ACC112 (cell line): ENCODE data around the gene CPNE4.

Experiments
- H2AFZ ChIP-seq: fragments of 200-600 bp; sonication (generic); one replicate; pipeline ENCODE4 v1.6.0; 2017; ENCODE audit warnings: antibody characterized with exemption, low read length; ENCODE audit not compliant: unreplicated experiment
- H3K27ac ChIP-seq: fragments of 200-600 bp; sonication (generic); 2 replicates; pipeline ENCODE4 v1.5.1; 2014; ENCODE audit warnings: low read depth, mild to moderate bottlenecking, antibody characterized with exemption, low read length, moderate library complexity
- H3K27me3 ChIP-seq: fragments of 200-600 bp; sonication (generic); 2 replicates; pipeline ENCODE4 v1.6.1; 2014; ENCODE audit warnings: mild to moderate bottlenecking, antibody characterized with exemption, low read length, moderate library complexity, mixed read lengths; ENCODE audit not compliant: insufficient read depth
- H3K36me3 ChIP-seq: fragments of 200-600 bp; sonication (generic); 2 replicates; pipeline ENCODE4 v1.6.1; 2016; ENCODE audit warnings: mild to moderate bottlenecking, antibody characterized with exemption, low read length, moderate library complexity, mixed read lengths; ENCODE audit not compliant: insufficient read depth
- H3K4me1 ChIP-seq: fragments of 200-600 bp; sonication (generic); one replicate; pipeline ENCODE4 v1.6.1; 2016; ENCODE audit warnings: low read length, mixed read lengths; ENCODE audit not compliant: insufficient read depth, unreplicated experiment, control insufficient read depth
- H3K4me3 ChIP-seq: fragments of 200-600 bp; sonication (generic); 2 replicates; pipeline ENCODE4 v1.5.1; 2014; ENCODE audit warnings: mild to moderate bottlenecking, low read depth, low read length
- H3K79me2 ChIP-seq: fragments of 200-600 bp; sonication (generic); one replicate; pipeline ENCODE4 v1.6.0; 2016; ENCODE audit warnings: low read length; ENCODE audit not compliant: control insufficient read depth, unreplicated experiment, insufficient read depth

CPNE4 gene

GRCh38 chr3:132016061-132017041 is 18.5 kb downstream of the CPNE4 start:
- Histone ChIP-seq H2AFZ (no peak overlapping the region), H3K4me3 (no peak overlapping the region), H3K79me2 (no peaks in the 10 kb centered on the region), H3K36me3 (no peaks in the 10 kb centered on the region), H3K27ac (no peak overlapping the region), H3K27me3 (peaks cover 68% of the 10 kb centered on the region), H3K4me1 (no peaks in the 10 kb centered on the region)

GRCh38 chr3:132014105-132014504 is 20.7 kb downstream of the CPNE4 start:
- Histone ChIP-seq H3K27ac (no peak overlapping the region), H3K4me1 (no peaks in the 10 kb centered on the region), H3K36me3 (no peaks in the 10 kb centered on the region), H2AFZ (no peak overlapping the region), H3K79me2 (no peaks in the 10 kb centered on the region), H3K27me3 (peaks cover 46% of the 10 kb centered on the region), H3K4me3 (no peak overlapping the region)

- H3K27ac ChIP-seq = no peak overlapping the region
- H3K27me3 ChIP-seq = peaks cover 11% of the 10 kb centered on the region
- no peak overlapping the region for H3K4me3 ChIP-seq
- no peaks in the 10 kb centered on the region for H3K79me2 ChIP-seq
- H2AFZ ChIP-seq = no peak overlapping the region
- H3K36me3 ChIP-seq = no peaks in the 10 kb centered on the region
- no peaks in the 10 kb centered on the region for H3K4me1 ChIP-seq
These were observed 25.6 kb downstream of the CPNE4 start for GRCh38 chr3:132009241-132009640.

- H3K27me3 ChIP-seq = peaks cover 10% of the 10 kb centered on the region
- H3K4me1 ChIP-seq = no peaks in the 10 kb centered on the region
- no peak overlapping the region for H3K27ac ChIP-seq
- no peaks in the 10 kb centered on the region for H3K36me3 ChIP-seq
- no peak overlapping the region for H2AFZ ChIP-seq
- H3K4me3 ChIP-seq = no peak overlapping the region
- H3K79me2 ChIP-seq = no peaks in the 10 kb centered on the region
These were observed 26.0 kb downstream of the CPNE4 start for GRCh38 chr3:132008837-132009236.

DNA sequence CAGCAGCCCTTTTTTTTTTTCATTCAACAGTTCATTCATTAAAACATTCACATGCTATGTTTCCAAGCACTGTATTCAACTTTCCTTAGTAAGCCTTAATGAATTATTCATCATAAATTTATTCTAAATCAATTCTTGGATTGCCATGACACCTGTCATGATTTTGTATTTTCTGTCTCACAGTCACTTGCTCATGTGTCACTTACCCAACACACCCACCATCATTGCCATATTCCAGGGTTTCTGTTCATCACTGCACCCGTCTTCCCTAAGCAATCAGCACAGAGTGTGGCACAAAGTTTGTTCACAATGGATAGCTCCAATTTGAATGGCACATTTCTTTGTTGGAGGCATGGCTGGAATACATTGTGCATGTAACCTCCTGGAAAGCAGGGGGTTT is 27.2 kb downstream of the CPNE4 start:
- H3K4me1 ChIP-seq = no peaks in the 10 kb centered on the region
- H3K79me2 ChIP-seq = no peaks in the 10 kb centered on the region
- no peak overlapping the region for H3K4me3 ChIP-seq
- H2AFZ ChIP-seq = no peak overlapping the region
- peaks cover 5% of the 10 kb centered on the region; the same call in 1 of the 2 replicates for H3K27me3 ChIP-seq
- no peak overlapping the region for H3K27ac ChIP-seq
- no peaks in the 10 kb centered on the region for H3K36me3 ChIP-seq

GRCh38 chr3:132006605-132007204 is 28.1 kb downstream of the CPNE4 start:
- H3K4me1 ChIP-seq = peaks cover 1% of the 10 kb centered on the region
- H3K27ac ChIP-seq = no peak overlapping the region
- H3K4me3 ChIP-seq = no peak overlapping the region
- H3K36me3 ChIP-seq = no peaks in the 10 kb centered on the region
- no peak overlapping the region for H2AFZ ChIP-seq
- H3K79me2 ChIP-seq = no peaks in the 10 kb centered on the region
- H3K27me3 ChIP-seq = peaks cover 5% of the 10 kb centered on the region; the same call in 1 of the 2 replicates

DNA sequence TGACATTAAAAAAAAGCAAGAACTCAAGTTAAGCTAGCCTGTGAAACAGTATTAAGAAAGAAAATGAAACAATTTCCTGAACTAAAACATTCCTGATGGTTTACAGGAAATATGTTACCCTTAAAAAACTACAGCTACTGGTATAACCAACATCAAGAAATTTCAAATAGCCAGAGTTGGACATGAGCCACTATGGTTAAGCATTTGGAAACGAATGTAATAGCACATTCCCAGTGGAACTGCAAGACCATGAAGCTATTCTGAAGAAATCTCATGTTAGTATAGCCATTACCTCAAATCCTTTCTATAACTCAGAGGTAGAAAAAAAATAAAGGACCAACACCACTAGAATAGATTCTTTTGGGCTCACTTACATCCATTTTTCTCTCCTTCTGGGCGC is 30.2 kb downstream of the CPNE4 start:
- peaks cover 5% of the 10 kb centered on the region; the same call in 1 of the 2 replicates for H3K27me3 ChIP-seq
- H3K36me3 ChIP-seq = no peaks in the 10 kb centered on the region
- no peak overlapping the region for H2AFZ ChIP-seq
- no peak overlapping the region for H3K27ac ChIP-seq
- H3K79me2 ChIP-seq = no peaks in the 10 kb centered on the region
- H3K4me3 ChIP-seq = no peak overlapping the region
- H3K4me1 ChIP-seq = peaks cover 10% of the 10 kb centered on the region

- Histone ChIP-seq H2AFZ (no peak overlapping the region), H3K4me3 (no peak overlapping the region), H3K27ac (no peak overlapping the region), H3K27me3 (peaks cover 5% of the 10 kb centered on the region; the same call in 1 of the 2 replicates), H3K79me2 (no peaks in the 10 kb centered on the region), H3K36me3 (no peaks in the 10 kb centered on the region), H3K4me1 (peaks cover 10% of the 10 kb centered on the region)
These were observed 31.1 kb downstream of the CPNE4 start for GRCh38 chr3:132003685-132004084.

- Histone ChIP-seq H3K4me3 (no peak overlapping the region), H3K4me1 (peaks cover 10% of the 10 kb centered on the region), H2AFZ (no peak overlapping the region), H3K36me3 (no peaks in the 10 kb centered on the region), H3K27me3 (no peaks in the 10 kb centered on the region), H3K27ac (no peak overlapping the region), H3K79me2 (no peaks in the 10 kb centered on the region)
These were observed 32.8 kb downstream of the CPNE4 start for GRCh38 chr3:132001999-132002398.

GRCh38 chr3:132001036-132001435 is 33.8 kb downstream of the CPNE4 start:
- H3K79me2 ChIP-seq = no peaks in the 10 kb centered on the region
- no peak overlapping the region for H3K4me3 ChIP-seq
- no peaks in the 10 kb centered on the region for H3K36me3 ChIP-seq
- no peaks in the 10 kb centered on the region for H3K27me3 ChIP-seq
- no peak overlapping the region for H3K27ac ChIP-seq
- no peak overlapping the region for H2AFZ ChIP-seq
- H3K4me1 ChIP-seq = peaks cover 12% of the 10 kb centered on the region

- Histone ChIP-seq H3K4me1 (peaks cover 13% of the 10 kb centered on the region), H3K4me3 (no peak overlapping the region), H2AFZ (no peak overlapping the region), H3K36me3 (no peaks in the 10 kb centered on the region), H3K27me3 (no peaks in the 10 kb centered on the region), H3K27ac (no peak overlapping the region), H3K79me2 (no peaks in the 10 kb centered on the region)
These were observed 36.8 kb downstream of the CPNE4 start for GRCh38 chr3:131998027-131998426.
